Transverse colon (tissue), 4 donors: ENCODE data around the gene EYS. TPM values are rescaled to one million over a fixed set of nuclear protein-coding genes. Genes with fewer than 3 reads are reported as not detected.

Experiments used
- DNase-seq: peaks from one replicate; pipeline ENCODE4 v3.0.0-alpha.2; 2019
- H3K27ac ChIP-seq, 4 donors: fragments of 200-600 bp; sonication (generic); 2 replicates each; pipeline ENCODE4 v1.5.1; 2016 to 2018; ENCODE audit warnings: inconsistent platforms in 4 of 4
- H3K27me3 ChIP-seq: fragments of 200-600 bp; sonication (generic); 2 replicates; pipeline ENCODE4 v1.5.1; 2017; ENCODE audit warnings: inconsistent platforms
- H3K36me3 ChIP-seq, 4 donors: fragments of 200-600 bp; sonication (generic); 2 replicates each; pipeline ENCODE4 v1.5.1; 2017 to 2019; ENCODE audit warnings: inconsistent platforms in 4 of 4
- H3K4me1 ChIP-seq, 4 donors: fragments of 200-600 bp; sonication (generic); 2 replicates each; pipeline ENCODE4 v1.5.1; 2017 to 2020; ENCODE audit warnings: inconsistent platforms in 4 of 4
- H3K4me3 ChIP-seq, 4 donors: fragments of 200-600 bp; sonication (generic); 1 replicate in 1 of 4; 2 replicates in 3 of 4; pipeline versions ENCODE4 v1.5.1 to v1.6.1; 2017 to 2019; ENCODE audit warnings: inconsistent platforms in 4 of 4
- H3K9me3 ChIP-seq, 2 donors: fragments of 200-600 bp; sonication (generic); 2 replicates each; pipeline ENCODE4 v1.5.1; 2017 to 2019; ENCODE audit warnings: inconsistent platforms in 2 of 2
- CTCF ChIP-seq, 5 experiments: fragments of 200-600 bp in 3 of 5; fragments of 450-650 bp in 2 of 5; sonication (generic) in 3 of 5; IDR thresholded peaks; 1 replicate in 2 of 5; 2 replicates in 3 of 5; pipeline ENCODE4 v1.5.1; 2016 to 2017; ENCODE audit warnings: antibody characterized with exemption in 5 of 5, inconsistent platforms in 3 of 5, mild to moderate bottlenecking in 2 of 5, moderate library complexity in 1 of 5
- EP300 ChIP-seq: sonication (generic); formaldehyde crosslinking; IDR thresholded peaks from one replicate; pipeline ENCODE4 v1.6.1; 2017; ENCODE audit warnings: antibody characterized with exemption, low read depth
- POLR2A ChIP-seq: fragments of 450-650 bp; IDR thresholded peaks from one replicate; pipeline ENCODE4 v1.6.1; 2016; ENCODE audit warnings: antibody characterized with exemption, mild to moderate bottlenecking, moderate library complexity
- POLR2AphosphoS5 ChIP-seq, 3 donors: sonication (generic); formaldehyde crosslinking; IDR thresholded peaks; one replicate each; pipeline ENCODE4 v1.6.1; 2016; ENCODE audit warnings: antibody characterized with exemption in 3 of 3
- WGBS, 2 donors: methylation state at CpG; one replicate each; pipeline ENCODE4 v1.1.5; 2018; ENCODE audit warnings: low coverage in 1 of 2; 5-methylcytosine and 5-hydroxymethylcytosine counted together
- in situ Hi-C, 4 donors: fragments of 200-750 bp; cut with MboI; loops; one replicate each; pipeline versions ENCODE4 v1.15.0 to v1.15.1; 2017; ENCODE audit warnings: low sequenced_read_pairs in 3 of 4, low pct_ligation_motif_present in 1 of 4, low pct_unique_long_range_greater_than_20kb in 1 of 4
- intact Hi-C: fragments of 100-400 bp; cut with DNase I; formaldehyde crosslinking; loops from one replicate; pipeline ENCODE4 v1.15.1; 2023; ENCODE audit warnings: low total_unique reads
- total RNA-seq, 4 donors: library from RNA; depleted of rRNA; stranded (reverse); fragments of >200 nt; gene quantifications; one replicate each; pipeline ENCODE4 v1.1.0, GENCODE V29; 2016

Gene EYS
- total RNA-seq, 4 donors from 2014 or later: 0.41 TPM; not detected in 3

- TF ChIP-seq CTCF (IDR thresholded peaks at IDR 0.05): no peak
- TF ChIP-seq POLR2A: no peak
- no peak for TF ChIP-seq EP300
- TF ChIP-seq POLR2AphosphoS5 (IDR thresholded peaks at IDR 0.05): no peak
- 86% methylated on average over 2 of the region's 2 CpGs for WGBS, 2 donors
- no peaks in the 10 kb centered on the region for H3K4me1 ChIP-seq
- intact Hi-C loops (no loop called here), in situ Hi-C loops (no loop called here)
- H3K27me3 ChIP-seq: no peaks in the 10 kb centered on the region
- DNase-seq: no peak
- no peaks in the 10 kb centered on the region for H3K36me3 ChIP-seq
- H3K9me3 ChIP-seq: no peaks in the 10 kb centered on the region
- no peak overlapping the region for H3K27ac ChIP-seq
- no peak overlapping the region for H3K4me3 ChIP-seq
Observed at GRCh38 chr6:64145658-64146057, 1561.4 kb downstream of the EYS start.

- Histone ChIP-seq H3K4me3 (no peak overlapping the region), H3K4me1 (no peaks in the 10 kb centered on the region), H3K27ac (no peak overlapping the region), H3K36me3 (no peaks in the 10 kb centered on the region), H3K27me3 (no peaks in the 10 kb centered on the region), H3K9me3 (no peaks in the 10 kb centered on the region)
- WGBS, 2 donors: 45 to 58% methylated on average over 2 of the region's 2 CpGs
- intact Hi-C loops (no loop called here), in situ Hi-C loops (no loop called here)
- no peak for DNase-seq
- TF ChIP-seq EP300 (no peak), POLR2A (no peak), CTCF (IDR thresholded peaks at IDR 0.05) (no peak), POLR2AphosphoS5 (IDR thresholded peaks at IDR 0.05) (no peak)
Observed at GRCh38 chr6:64143101-64143500, 1563.9 kb downstream of the EYS start.

- Histone ChIP-seq H3K9me3 (no peaks in the 10 kb centered on the region), H3K27me3 (no peaks in the 10 kb centered on the region), H3K36me3 (no peaks in the 10 kb centered on the region), H3K4me3 (no peak overlapping the region), H3K27ac (no peak overlapping the region), H3K4me1 (no peaks in the 10 kb centered on the region)
- TF ChIP-seq POLR2AphosphoS5 (IDR thresholded peaks at IDR 0.05) (no peak), EP300 (no peak), CTCF (IDR thresholded peaks at IDR 0.05) (no peak), POLR2A (no peak)
- DNase-seq: no peak
- intact Hi-C loops: no loop called here
- in situ Hi-C loops: no loop called here
- WGBS, 2 donors: 87 to 100% methylated on average over 1 to 2 of the region's 2 CpGs
Observed at GRCh38 chr6:64141680-64142079, 1565.3 kb downstream of the EYS start.

GRCh38 chr6:64128301-64129024 lies 1578.6 kb downstream of the EYS start:
- Histone ChIP-seq H3K9me3 (no peaks in the 10 kb centered on the region), H3K27me3 (no peaks in the 10 kb centered on the region), H3K27ac (no peak overlapping the region), H3K4me1 (no peaks in the 10 kb centered on the region), H3K36me3 (no peaks in the 10 kb centered on the region), H3K4me3 (no peak overlapping the region)
- intact Hi-C loops (no loop called here), in situ Hi-C loops (no loop called here)
- no peak for DNase-seq
- WGBS, 2 donors: 62 to 78% methylated on average over 1 of the region's 1 CpG
- TF ChIP-seq POLR2A: no peak
- no peak for TF ChIP-seq POLR2AphosphoS5 (IDR thresholded peaks at IDR 0.05)
- no peak for TF ChIP-seq CTCF (IDR thresholded peaks at IDR 0.05)
